Right lobe of liver (tissue), 4 donors: Measurements from ENCODE around the gene CD47.

Experiments
- CTCF ChIP-seq, 4 donors: fragments of 200-600 bp in 3 of 4; fragments of 450-650 bp in 1 of 4; IDR thresholded peaks; one replicate each; pipeline versions ENCODE4 v1.5.1 to v1.8.0; 2016 to 2022; ENCODE audit warnings: antibody characterized with exemption in 4 of 4, mild to moderate bottlenecking in 2 of 4
- POLR2A ChIP-seq: fragments of 450-650 bp; IDR thresholded peaks from one replicate; pipeline ENCODE4 v1.6.1; 2017; ENCODE audit warnings: antibody characterized with exemption, mild to moderate bottlenecking
- donor health status: DM: no; HTN: no; CAD: no.
- donor health status: DM: no; HTN: no; CAD: no.
- donor health status: DM: no; HTN: yes; CAD: no.

GRCh38 chr3:107999215-107999775 lies 91.5 kb downstream of the CD47 start:
- TF ChIP-seq CTCF (IDR thresholded peaks at IDR 0.05), result no peak
- no peak for TF ChIP-seq POLR2A
